ENCODE results near the gene GSK3B.

Gene GSK3B

DNA sequence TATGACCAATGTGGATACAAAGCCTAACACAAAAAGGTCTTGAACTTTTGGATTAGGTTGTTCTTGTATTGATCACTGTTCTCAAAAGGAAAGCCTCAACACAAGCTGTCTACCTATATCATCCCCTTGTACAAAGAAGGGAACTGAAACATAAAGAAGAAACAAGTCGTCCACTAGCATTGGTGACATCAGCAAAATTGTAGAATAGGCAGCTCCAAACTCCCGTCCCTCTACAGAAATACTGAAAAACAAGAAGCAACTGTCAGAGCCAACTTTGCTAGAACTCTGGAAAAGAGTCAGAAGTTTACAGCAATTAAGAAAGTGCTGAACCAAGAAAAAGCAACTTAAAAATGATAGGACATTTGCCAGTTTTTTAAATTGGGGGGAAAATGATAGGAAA is 319.8 kb downstream of the GSK3B start:
- Histone ChIP-seq H3K4me1 (ENCODE audit: insufficient read depth, low read length) (peaks cover 5% of the 10 kb centered on the region; the same call in 1 of the 2 replicates), H3K36me3 (ENCODE audit: insufficient read depth, low read length) (no peaks in the 10 kb centered on the region), H3K9ac (ENCODE audit: low read depth, low read length) (no peak overlapping the region), H3K9me3 (ENCODE audit: control insufficient read depth, insufficient read depth, low read length) (no peaks in the 10 kb centered on the region; the same call in 1 of the 2 replicates)

Data from ES-I3 (cell line).